Cardiac fibroblast (primary cell): ENCODE data around the gene CCDC34.
"Not testable (repeated sequence)": the region's sequence is repeated elsewhere in the genome, so short reads cannot be mapped to it uniquely, and the experiment has no call there.

Source experiments
- DNase-seq, 2 donors: peaks; one replicate each; pipeline versions ENCODE4 v3.0.0 to v3.0.0-alpha.2; 2010; ENCODE audit warnings: low read depth in 2 of 2
- H3K4me3 ChIP-seq, 2 donors: replicated peaks in 1 of 2; 1 replicate in 1 of 2; 2 replicates in 1 of 2; pipeline ENCODE4 v1.5.1; 2011; ENCODE audit warnings: low read depth in 2 of 2, low read length in 2 of 2, mild to moderate bottlenecking in 2 of 2, moderate library complexity in 1 of 2
- CTCF ChIP-seq: IDR thresholded peaks from one replicate; pipeline ENCODE4 v1.5.1; 2011; ENCODE audit warnings: low read depth, mild to moderate bottlenecking, low read length, inconsistent platforms

The CCDC34 gene

GRCh38 chr11:27329867-27330632 is 33.0 kb downstream of the CCDC34 start:
- no peak for TF ChIP-seq CTCF
- DNase-seq, result peak in 1 of 2 donors; percentile 34
- no peak overlapping the region for H3K4me3 ChIP-seq

- H3K4me3 ChIP-seq, result no peak overlapping the region
- TF ChIP-seq CTCF, result no peak
- no peak for DNase-seq
Observed at GRCh38 chr11:27328614-27329013, 34.4 kb downstream of the CCDC34 start.

GRCh38 chr11:27327064-27327463 is 36.0 kb downstream of the CCDC34 start:
- not testable (repeated sequence) for H3K4me3 ChIP-seq, DNase-seq

- not testable (repeated sequence) for H3K4me3 ChIP-seq, DNase-seq
Observed at GRCh38 chr11:27322196-27322595, 40.8 kb downstream of the CCDC34 start.

GRCh38 chr11:27321340-27321739 is 41.7 kb downstream of the CCDC34 start:
- not testable (repeated sequence) for DNase-seq, H3K4me3 ChIP-seq

GRCh38 chr11:27319072-27319471 is 43.9 kb downstream of the CCDC34 start:
- TF ChIP-seq CTCF, result no peak
- peak; percentile 22 to 70 for DNase-seq
- no peak overlapping the region for H3K4me3 ChIP-seq

GRCh38 chr11:27317751-27318150 is 45.3 kb downstream of the CCDC34 start:
- no peak overlapping the region for H3K4me3 ChIP-seq
- DNase-seq, result peak; percentile 25 to 75
- TF ChIP-seq CTCF, result no peak

- no peak for TF ChIP-seq CTCF
- no peak for DNase-seq
Observed at GRCh38 chr11:27315836-27316235, 47.2 kb downstream of the CCDC34 start.

More at GRCh38 chr11:27315836-27316235, 47.2 kb downstream of the CCDC34 start:
- no peak overlapping the region for H3K4me3 ChIP-seq
